Activated CD8-positive, alpha-beta memory T cell treated with anti-CD3 and anti-CD28 coated beads, Interleukin-2, amount 10 ng/mL, durations not matched to agents 7 days and 5 days (primary cell): ENCODE results near the gene KRTAP10-7. TPM values are rescaled to one million over a fixed set of nuclear protein-coding genes. Genes with fewer than 3 reads are reported as not detected.
"Not testable (repeated sequence)": the region's sequence is repeated elsewhere in the genome, so short reads cannot be mapped to it uniquely, and the experiment has no call there.

Source experiments
- ATAC-seq: fragments of 150-1000 bp; cut with Tn5 transposase; one replicate; pipeline ENCODE4 v1.10.0; 2021; ENCODE audit warnings: moderate library complexity
- CTCF ChIA-PET: fragments of 350-600 bp; sonication (Branson Sonifier 250); formaldehyde crosslinking; loops from one replicate; lab custom pipeline; 2021; ENCODE audit warnings: antibody characterized with exemption; lab: Charles Lee
- DNase-seq: peaks from one replicate; pipeline ENCODE4 v3.0.0-alpha.2; 2020
- H3K27ac Mint-ChIP-seq: one replicate; pipeline ENCODE4 v1.8.0; 2021; ENCODE audit warnings: mild to moderate bottlenecking, mixed read lengths
- H3K27me3 Mint-ChIP-seq: one replicate; pipeline ENCODE4 v1.8.0; 2021; ENCODE audit warnings: mixed read lengths
- H3K36me3 Mint-ChIP-seq: one replicate; pipeline ENCODE4 v1.8.0; 2021; ENCODE audit warnings: mild to moderate bottlenecking, mixed read lengths
- H3K4me1 Mint-ChIP-seq: one replicate; pipeline ENCODE4 v1.8.0; 2021; ENCODE audit warnings: mixed read lengths
- H3K4me3 Mint-ChIP-seq: one replicate; pipeline ENCODE4 v1.8.0; 2021; ENCODE audit warnings: mild to moderate bottlenecking, moderate library complexity, mixed read lengths
- H3K9me3 Mint-ChIP-seq: one replicate; pipeline ENCODE4 v1.8.0; 2022; ENCODE audit warnings: low read depth, mixed read lengths
- total RNA-seq, 2 experiments: library from RNA; stranded (reverse); gene quantifications; one replicate each; pipeline ENCODE4 v1.2.3, GENCODE V29; 2021

The KRTAP10-7 gene
- total RNA-seq, 2 experiments from 2014 or later, result not detected

DNA sequence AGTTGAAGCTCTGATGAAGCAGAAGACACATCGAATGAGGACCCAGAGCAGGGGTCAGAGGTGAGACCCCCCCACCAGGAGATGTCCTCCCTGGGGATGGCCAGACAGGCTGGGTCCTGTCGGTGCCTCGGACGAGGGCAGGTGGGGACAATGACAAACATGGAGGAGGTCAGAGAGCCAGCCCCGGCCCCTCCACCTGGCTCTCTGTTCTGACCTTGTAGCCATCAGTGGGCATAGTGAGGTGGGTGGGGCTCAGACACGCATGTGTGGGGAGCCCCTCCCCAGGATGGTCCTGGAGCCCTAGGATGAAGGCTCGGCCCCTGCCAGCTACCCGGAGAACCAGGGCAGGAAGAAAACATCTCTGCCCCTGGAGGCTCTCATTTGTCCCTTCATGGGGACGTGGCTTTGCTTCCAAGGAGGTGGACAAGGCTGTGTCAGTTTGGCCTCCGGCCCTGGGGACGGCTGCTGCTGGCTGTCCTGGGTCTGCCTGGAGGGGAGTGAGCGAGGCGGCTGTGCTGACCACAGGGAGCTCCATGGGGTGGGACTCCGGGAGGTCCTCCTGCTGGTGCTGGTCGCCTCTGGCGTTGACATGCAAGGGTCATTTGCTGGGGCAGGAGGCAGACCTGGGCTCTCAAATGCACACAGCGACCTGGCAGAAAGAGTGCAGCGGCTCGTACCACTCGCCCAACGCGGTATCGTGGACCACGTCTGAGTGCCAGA is 10.7 kb upstream of the KRTAP10-7 start:
- CTCF ChIA-PET, result no interaction called here
- Mint-ChIP-seq H3K9me3 (peaks cover 3% of the 10 kb centered on the region), H3K27ac (no peak overlapping the region), H3K4me1 (no peaks in the 10 kb centered on the region), H3K36me3 (no peaks in the 10 kb centered on the region), H3K27me3 (peaks cover 29% of the 10 kb centered on the region), H3K4me3 (no peak overlapping the region)
- ATAC-seq, result no peak
- DNase-seq, result no peak

DNA sequence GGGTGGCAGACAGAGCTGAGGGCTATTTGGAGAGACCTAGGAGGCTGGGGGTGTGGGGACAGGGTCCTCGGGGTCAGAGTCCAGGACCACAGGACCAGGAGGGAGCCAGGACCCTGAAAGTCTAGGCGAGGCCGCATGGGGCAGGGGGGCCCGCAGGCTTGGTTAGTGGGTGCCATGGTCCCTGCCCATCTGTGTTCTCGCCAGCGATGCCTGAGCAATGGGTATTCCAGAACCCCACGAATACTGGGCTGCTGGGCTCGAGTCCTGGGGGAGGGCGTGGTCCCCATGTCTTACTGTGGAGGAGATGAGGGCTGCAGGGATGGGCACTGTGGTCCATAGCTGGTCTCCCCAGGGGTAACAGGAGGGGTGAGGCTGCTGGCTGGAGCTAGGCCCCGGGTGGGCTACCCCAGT is 10.1 kb upstream of the KRTAP10-7 start:
- H3K4me1 Mint-ChIP-seq, result no peaks in the 10 kb centered on the region
- peaks cover 3% of the 10 kb centered on the region for H3K9me3 Mint-ChIP-seq
- H3K4me3 Mint-ChIP-seq, result no peak overlapping the region
- peaks cover 26% of the 10 kb centered on the region for H3K27me3 Mint-ChIP-seq
- no peak for ATAC-seq
- no peak overlapping the region for H3K27ac Mint-ChIP-seq
- DNase-seq, result peak; percentile 36
- no peaks in the 10 kb centered on the region for H3K36me3 Mint-ChIP-seq
- CTCF ChIA-PET, result no interaction called here

DNA sequence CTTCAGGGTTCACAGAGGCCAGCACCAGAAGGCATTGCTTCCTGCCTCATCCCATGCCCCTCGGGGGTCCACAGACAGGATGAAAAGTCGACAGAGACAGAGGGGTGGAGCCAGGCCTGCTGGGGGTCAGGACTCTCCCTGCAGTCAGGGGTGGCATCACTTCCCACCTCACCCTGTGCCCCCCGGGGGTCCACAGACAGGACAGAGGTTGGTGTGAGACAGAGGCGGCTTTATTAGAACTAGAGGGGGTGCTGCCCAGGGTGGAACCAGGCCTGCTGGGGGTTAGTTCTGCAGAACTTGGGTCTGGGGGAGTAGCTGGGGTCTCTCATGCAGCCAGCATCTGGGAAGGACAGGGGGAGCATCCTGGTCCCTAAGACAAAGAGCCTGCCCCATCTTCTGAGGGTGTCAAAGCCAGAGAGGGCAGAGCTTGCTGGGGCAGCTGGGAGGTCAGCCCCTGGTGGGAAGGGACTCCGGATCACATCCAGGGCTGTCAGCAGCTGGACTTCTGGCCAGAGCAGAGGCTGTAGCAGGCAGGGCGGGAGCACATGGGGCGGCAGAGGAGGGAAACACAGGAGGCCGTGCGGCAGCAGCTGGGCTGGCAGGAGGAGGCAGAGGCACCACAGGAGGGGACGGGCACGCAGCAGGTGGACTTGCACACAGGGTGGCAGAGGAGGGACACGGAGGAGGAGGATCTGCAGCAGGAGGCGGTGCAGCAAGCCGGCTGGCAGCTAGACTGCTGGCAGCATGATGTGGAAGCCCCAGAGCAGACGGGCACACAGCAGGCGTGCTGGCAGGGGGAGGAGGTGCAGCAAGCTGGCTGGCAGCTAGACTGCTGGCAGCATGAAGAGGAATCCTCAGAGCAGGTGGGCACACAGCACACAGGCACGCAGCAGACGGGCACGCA is 9.2 kb upstream of the KRTAP10-7 start:
- H3K9me3 Mint-ChIP-seq, ATAC-seq, CTCF ChIA-PET, H3K4me3 Mint-ChIP-seq, H3K4me1 Mint-ChIP-seq, H3K27ac Mint-ChIP-seq, H3K36me3 Mint-ChIP-seq: not testable (repeated sequence)
- peak; percentile 34 for DNase-seq
- peaks cover 18% of the 10 kb centered on the region for H3K27me3 Mint-ChIP-seq

DNA sequence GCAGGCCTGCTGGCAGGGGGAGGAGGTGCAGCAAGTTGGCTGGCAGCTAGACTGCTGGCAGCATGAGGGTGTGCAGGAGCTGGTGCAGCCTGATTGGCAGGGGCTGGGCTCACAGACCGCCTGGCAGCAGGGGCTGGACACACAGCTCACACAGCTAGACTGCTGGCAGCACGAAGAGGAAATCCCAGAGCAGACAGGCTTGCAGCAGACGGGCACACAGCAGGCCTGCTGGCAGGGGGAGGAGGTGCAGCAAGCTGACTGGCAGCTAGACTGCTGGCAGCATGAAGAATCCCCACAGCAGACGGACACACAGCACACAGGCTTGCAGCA is 8.6 kb upstream of the KRTAP10-7 start:
- H3K9me3 Mint-ChIP-seq, H3K4me1 Mint-ChIP-seq, H3K4me3 Mint-ChIP-seq, CTCF ChIA-PET, ATAC-seq, H3K27ac Mint-ChIP-seq, H3K36me3 Mint-ChIP-seq: not testable (repeated sequence)
- DNase-seq, result peak; percentile 29
- peaks cover 12% of the 10 kb centered on the region for H3K27me3 Mint-ChIP-seq

DNA sequence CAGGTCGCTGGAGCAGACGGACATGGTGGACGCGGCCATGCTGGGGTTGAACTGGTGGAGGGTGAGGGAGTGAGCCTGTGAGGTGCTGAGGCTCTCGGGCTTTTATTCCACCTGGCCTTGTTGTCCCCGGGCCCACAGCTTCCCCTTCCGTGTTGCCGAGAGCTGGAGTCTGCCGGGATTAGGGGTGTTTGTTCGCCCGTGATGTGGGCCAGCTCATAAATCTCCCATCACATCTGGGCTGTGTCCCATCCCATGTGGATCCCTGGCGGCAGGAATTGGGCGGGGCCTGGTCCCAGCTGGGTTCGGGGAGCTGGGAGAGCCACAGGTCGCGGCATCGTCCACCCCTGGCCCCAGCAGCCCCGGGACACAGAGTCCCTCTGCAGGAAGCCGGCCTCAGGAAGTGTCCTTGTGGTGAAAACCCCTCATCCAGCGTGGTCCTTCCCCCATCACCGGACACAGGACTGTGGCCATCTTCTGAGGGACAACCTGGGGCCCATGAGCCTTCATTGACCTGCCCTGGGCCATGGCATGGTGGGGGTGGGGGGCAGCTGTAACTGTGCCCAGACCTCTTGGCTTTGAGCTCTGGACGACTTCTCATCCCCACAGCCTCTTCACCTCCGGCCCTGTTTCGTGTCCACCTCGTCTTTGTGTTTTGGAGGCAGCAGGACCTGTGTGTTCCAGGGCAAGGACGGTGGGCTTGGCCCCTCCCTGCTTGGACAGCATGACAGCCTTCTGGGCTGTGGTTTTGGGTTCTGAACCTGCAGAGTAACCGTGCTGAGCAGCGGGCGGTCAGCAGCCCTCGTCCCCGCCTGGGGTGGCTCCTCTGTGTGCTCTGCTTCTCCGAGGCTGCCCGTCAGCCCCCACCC is 7.7 kb upstream of the KRTAP10-7 start, which contains the start of gene KRTAP10-6:
KRTAP10-6 (minus strand) TSS at position 60 of the 866 bp plus-strand sequence; CDS start at position 39, 21 bp downstream.
- CTCF ChIA-PET, result no interaction called here
- peak; percentile 37 for DNase-seq
- Mint-ChIP-seq H3K27me3 (peaks cover 9% of the 10 kb centered on the region), H3K36me3 (no peaks in the 10 kb centered on the region), H3K27ac (no peak within 1 kb of the TSS), H3K9me3 (no peaks in the 10 kb centered on the region), H3K4me1 (no peaks in the 10 kb centered on the region), H3K4me3 (no peak within 1 kb of the TSS)
- ATAC-seq, result no peak

DNA sequence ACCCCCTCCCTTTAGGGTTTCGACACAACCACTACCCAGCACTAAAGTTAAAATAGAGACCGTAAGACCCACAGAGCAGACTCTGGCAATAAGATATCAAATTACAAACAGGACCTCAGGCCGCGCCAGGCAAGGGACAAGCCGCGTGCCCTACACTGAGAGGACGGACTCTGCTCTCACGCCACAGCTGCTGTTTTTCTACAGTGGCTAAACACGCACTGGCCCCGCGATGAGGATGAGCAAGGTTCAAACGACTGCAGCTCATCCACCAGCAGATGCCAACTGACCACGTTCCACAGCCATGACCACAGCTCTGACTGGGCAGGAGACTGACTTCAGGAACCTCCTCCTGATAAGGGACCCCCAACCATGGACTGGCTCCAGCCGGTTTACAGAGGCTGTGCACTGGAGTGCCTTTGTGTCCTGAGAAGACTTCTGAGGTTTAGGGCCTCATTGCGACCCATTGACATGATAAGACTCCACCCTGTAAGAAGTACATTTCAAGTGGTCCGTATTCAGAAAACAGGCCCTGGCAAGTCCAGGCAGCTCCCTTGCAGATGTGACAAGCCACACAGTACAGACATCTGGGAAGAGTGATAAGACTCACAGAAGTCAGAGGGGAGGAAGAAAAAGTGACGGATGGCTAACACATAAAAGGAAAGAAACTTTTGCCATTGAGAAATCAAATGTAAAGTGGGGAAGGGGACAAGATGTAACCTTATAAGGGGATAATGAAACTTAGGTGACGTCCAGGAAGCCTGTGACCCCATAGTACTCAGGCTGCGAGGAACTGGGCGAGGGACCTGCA is 6.6 kb upstream of the KRTAP10-7 start:
- Mint-ChIP-seq H3K4me1 (no peaks in the 10 kb centered on the region), H3K36me3 (no peaks in the 10 kb centered on the region), H3K27me3 (peaks cover 2% of the 10 kb centered on the region), H3K27ac (no peak overlapping the region), H3K4me3 (no peak overlapping the region), H3K9me3 (no peaks in the 10 kb centered on the region)
- no peak for ATAC-seq
- DNase-seq, result peak; percentile 34
- CTCF ChIA-PET, result no interaction called here

DNA sequence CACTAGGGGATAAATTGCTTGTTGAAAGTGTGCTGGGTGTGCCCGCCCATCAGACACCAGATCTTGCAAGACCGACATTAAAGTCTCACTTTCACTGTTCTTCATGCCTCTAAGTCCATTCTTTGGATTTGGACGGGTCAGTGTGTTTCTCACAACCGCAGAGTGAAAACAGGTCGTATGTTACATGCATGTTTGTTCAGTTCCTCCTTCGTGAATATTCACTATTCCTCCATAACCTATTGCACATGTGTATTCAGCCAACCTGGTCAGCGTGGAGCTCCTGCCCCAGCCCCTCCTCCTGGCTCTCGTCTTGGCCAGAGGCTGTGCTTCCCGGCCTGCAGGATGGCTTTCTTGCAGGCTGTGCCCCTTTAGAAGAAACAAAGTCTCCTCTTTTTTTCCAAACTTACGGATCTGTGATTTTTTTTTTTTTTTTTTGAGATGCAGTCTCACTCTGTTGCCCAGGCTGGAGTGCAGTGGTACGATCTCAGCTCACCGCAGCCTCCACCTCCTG is 5.9 kb upstream of the KRTAP10-7 start:
- H3K4me1 Mint-ChIP-seq, result no peaks in the 10 kb centered on the region
- DNase-seq (peak; percentile 9), ATAC-seq (no peak)
- H3K27me3 Mint-ChIP-seq, result peaks cover 2% of the 10 kb centered on the region
- CTCF ChIA-PET, result no interaction called here
- H3K9me3 Mint-ChIP-seq, result no peaks in the 10 kb centered on the region
- H3K4me3 Mint-ChIP-seq, result no peak overlapping the region
- H3K27ac Mint-ChIP-seq, result no peak overlapping the region
- H3K36me3 Mint-ChIP-seq, result no peaks in the 10 kb centered on the region

DNA sequence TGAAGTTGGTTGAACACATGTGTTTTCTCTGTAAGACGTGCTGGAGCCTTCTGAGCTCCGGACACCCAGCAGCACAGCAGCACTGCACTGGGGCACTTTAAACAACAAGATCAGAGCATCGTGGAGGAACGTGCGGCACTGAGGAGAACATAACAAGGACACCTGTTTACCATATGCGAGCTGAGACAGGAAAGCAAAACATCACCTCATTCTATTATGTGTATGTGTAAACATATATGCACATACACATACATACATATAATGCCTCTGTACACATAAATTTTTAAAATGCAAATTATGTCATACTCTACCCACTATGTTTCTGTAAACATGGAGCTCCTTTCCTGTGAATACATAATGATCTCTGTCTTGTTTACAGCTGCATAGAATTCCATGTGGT is 4.9 kb upstream of the KRTAP10-7 start:
- H3K9me3 Mint-ChIP-seq, result no peaks in the 10 kb centered on the region
- DNase-seq, result peak; percentile 29
- no peak for ATAC-seq
- no peak overlapping the region for H3K27ac Mint-ChIP-seq
- H3K4me3 Mint-ChIP-seq, result no peak overlapping the region
- H3K4me1 Mint-ChIP-seq, result no peaks in the 10 kb centered on the region
- no peaks in the 10 kb centered on the region for H3K36me3 Mint-ChIP-seq
- H3K27me3 Mint-ChIP-seq, result peaks cover 2% of the 10 kb centered on the region
- CTCF ChIA-PET, result interaction anchor here (0.6 kb wide), 1 partner anchor 202 kb away, joined by 3 read pairs; no protein-coding TSS in a partner anchor

DNA sequence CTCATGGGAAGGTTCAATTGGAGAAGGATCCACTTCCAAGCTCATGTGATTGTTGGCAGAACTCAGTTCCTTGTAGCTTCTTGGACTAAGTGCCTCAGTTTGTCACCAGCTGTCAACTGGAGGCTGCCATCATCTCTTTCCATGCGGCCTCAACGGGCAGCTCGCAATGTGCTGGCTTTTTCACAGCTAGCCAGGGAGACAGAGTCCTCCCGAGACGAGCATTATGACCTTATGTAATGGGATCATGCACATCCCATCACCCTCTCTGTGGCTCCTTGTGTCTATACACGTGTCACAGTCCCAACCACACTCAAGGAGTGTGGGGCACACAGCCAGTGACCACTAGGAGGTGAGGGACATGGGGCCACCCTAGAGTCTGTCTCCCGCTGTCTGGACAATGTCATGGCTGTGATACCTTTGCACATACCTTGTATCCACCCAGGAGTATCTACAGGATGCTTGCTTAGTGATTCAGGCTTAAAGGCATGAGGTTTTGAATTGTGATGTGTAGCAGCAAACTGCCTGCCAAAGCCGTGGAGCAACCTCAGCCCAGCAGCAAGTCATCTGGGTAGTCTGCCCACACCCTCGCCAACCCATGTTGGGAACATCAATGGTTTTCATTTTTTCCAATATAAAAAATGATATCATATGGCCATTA is 4.2 kb upstream of the KRTAP10-7 start:
- CTCF ChIA-PET, result interaction anchor here (0.6 to 0.8 kb wide), 2 partner anchors 86 to 202 kb away, joined by 3 read pairs; partner anchors contain the start of gene KRTAP12-1
- Mint-ChIP-seq H3K4me3 (no peak overlapping the region), H3K36me3 (no peaks in the 10 kb centered on the region), H3K4me1 (no peaks in the 10 kb centered on the region), H3K27me3 (peaks cover 2% of the 10 kb centered on the region), H3K9me3 (no peaks in the 10 kb centered on the region), H3K27ac (no peak overlapping the region)
- ATAC-seq (no peak), DNase-seq (peak; percentile 33)

DNA sequence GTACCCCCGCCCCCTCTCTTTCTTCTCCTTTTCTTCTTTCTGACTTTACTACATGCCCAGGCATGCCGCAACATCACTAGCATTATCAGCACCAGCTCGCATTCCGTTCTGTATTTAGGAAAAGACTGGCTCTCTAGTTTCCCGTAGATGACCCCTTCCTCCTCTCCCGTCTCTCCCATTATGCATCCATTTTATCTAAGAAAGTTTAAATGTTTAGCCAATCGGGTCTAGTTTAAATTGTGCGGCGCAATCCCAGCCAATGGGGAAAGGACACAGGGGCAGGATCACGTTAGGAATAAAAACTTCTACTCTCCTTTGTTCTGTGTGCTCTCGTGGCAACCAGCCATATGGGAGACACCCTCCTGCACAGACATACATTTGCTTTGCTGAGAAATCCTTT is 2.3 kb upstream of the KRTAP10-7 start:
- Mint-ChIP-seq H3K36me3 (no peaks in the 10 kb centered on the region), H3K27me3 (peaks cover 2% of the 10 kb centered on the region), H3K4me1 (no peaks in the 10 kb centered on the region), H3K9me3 (no peaks in the 10 kb centered on the region), H3K27ac (no peak overlapping the region), H3K4me3 (no peak overlapping the region)
- DNase-seq, result no peak
- CTCF ChIA-PET, result no interaction called here
- no peak for ATAC-seq

DNA sequence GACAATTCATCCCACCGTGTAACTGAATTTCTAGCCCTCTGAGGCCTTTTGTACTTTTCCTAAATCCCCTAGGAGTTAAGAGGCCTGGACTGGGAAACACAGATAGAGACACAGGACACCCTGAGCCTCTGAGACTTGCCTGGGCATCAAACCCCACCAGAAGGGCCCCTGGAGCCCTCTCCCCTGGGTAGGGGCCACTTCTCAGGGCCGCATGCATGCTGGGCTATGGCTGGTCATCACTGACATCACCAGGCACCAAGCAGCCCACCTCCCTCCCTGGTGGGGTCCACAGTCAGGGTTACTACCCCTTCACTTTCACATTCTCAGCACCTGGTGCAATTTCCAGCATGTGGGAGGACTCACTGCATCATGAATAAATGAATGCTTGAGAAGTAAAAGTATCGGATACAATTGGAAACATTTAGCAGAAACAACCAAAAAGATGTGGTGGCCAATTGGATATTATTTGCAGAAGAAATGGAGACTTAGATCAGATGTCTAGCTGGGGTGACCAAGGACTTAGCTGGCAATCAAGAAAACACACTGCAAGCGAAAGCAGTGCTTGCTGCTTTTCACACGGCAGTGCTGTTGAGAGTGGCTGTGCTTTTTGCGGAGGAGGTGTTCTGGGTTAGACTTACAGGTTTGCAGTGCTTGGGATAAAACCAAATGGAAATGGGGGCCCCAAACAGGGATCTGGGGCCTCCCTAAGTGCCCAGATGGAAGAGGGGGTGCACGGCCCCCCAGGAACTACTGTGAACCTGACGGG is 950 bp upstream of the KRTAP10-7 start:
- CTCF ChIA-PET, result no interaction called here
- no peaks in the 10 kb centered on the region for H3K9me3 Mint-ChIP-seq
- H3K36me3 Mint-ChIP-seq, result no peaks in the 10 kb centered on the region
- DNase-seq (no peak), ATAC-seq (no peak)
- no peak overlapping the region for H3K4me3 Mint-ChIP-seq
- peaks cover 10% of the 10 kb centered on the region for H3K27me3 Mint-ChIP-seq
- H3K4me1 Mint-ChIP-seq, result no peaks in the 10 kb centered on the region
- no peak overlapping the region for H3K27ac Mint-ChIP-seq
